ENCODE measurements around the gene PER1. TPM values are rescaled to one million over a fixed set of nuclear protein-coding genes. Genes with fewer than 3 reads are reported as not detected.

PER1 gene
- total RNA-seq, 1 donor from 2014 or later, result 75.9 TPM

- Mint-ChIP-seq H3K4me3 (ENCODE audit: unreplicated experiment) (peak overlapping the region; percentile 84), H3K9me3 (ENCODE audit: low read depth) (no peaks in the 10 kb centered on the region), H3K27ac (ENCODE audit: unreplicated experiment) (peak overlapping the region; percentile 93), H3K36me3 (ENCODE audit: low read depth) (no peaks in the 10 kb centered on the region), H3K27me3 (ENCODE audit: low read depth) (peaks cover 17% of the 10 kb centered on the region), H3K4me1 (ENCODE audit: low read depth) (peaks cover 42% of the 10 kb centered on the region)
- peak; percentile 97 for TF ChIP-seq CTCF (IDR thresholded peaks at IDR 0.05)
- DNase-seq (ENCODE audit: low spot score), result no peak
Measured at GRCh38 chr17:8118769-8119580, 33.2 kb downstream of the PER1 start.

GRCh38 chr17:8117980-8118768 lies 34.0 kb downstream of the PER1 start, which contains the start of gene ALOXE3:
Gene ALOXE3, minus strand, starts transcription at chr17:8118514. Its CDS starts 524 bp downstream, at chr17:8117990.
- H3K9me3 Mint-ChIP-seq (ENCODE audit: low read depth), result no peaks in the 10 kb centered on the region
- no peak for DNase-seq (ENCODE audit: low spot score)
- TF ChIP-seq CTCF (IDR thresholded peaks at IDR 0.05), result no peak
- peaks cover 34% of the 10 kb centered on the region for H3K4me1 Mint-ChIP-seq (ENCODE audit: low read depth)
- peak within 1 kb of the TSS; percentile 93 for H3K27ac Mint-ChIP-seq (ENCODE audit: unreplicated experiment)
- H3K27me3 Mint-ChIP-seq (ENCODE audit: low read depth), result peaks cover 21% of the 10 kb centered on the region
- peak within 1 kb of the TSS; percentile 84 for H3K4me3 Mint-ChIP-seq (ENCODE audit: unreplicated experiment)
- H3K36me3 Mint-ChIP-seq (ENCODE audit: low read depth), result no peaks in the 10 kb centered on the region

- H3K36me3 Mint-ChIP-seq (ENCODE audit: low read depth), result no peaks in the 10 kb centered on the region
- no peaks in the 10 kb centered on the region for H3K9me3 Mint-ChIP-seq (ENCODE audit: low read depth)
- TF ChIP-seq CTCF (IDR thresholded peaks at IDR 0.05), result no peak
- no peak for DNase-seq (ENCODE audit: low spot score)
- peak overlapping the region; percentile 93 for H3K27ac Mint-ChIP-seq (ENCODE audit: unreplicated experiment)
- peaks cover 28% of the 10 kb centered on the region for H3K27me3 Mint-ChIP-seq (ENCODE audit: low read depth)
- peaks cover 29% of the 10 kb centered on the region for H3K4me1 Mint-ChIP-seq (ENCODE audit: low read depth)
- peak overlapping the region; percentile 84 for H3K4me3 Mint-ChIP-seq (ENCODE audit: unreplicated experiment)
Measured at GRCh38 chr17:8117367-8117979, 34.7 kb downstream of the PER1 start.

GRCh38 chr17:8116776-8117175 lies 35.4 kb downstream of the PER1 start:
- H3K36me3 Mint-ChIP-seq (ENCODE audit: low read depth), result no peaks in the 10 kb centered on the region
- peaks cover 32% of the 10 kb centered on the region for H3K27me3 Mint-ChIP-seq (ENCODE audit: low read depth)
- H3K4me1 Mint-ChIP-seq (ENCODE audit: low read depth), result peaks cover 27% of the 10 kb centered on the region
- no peak for DNase-seq (ENCODE audit: low spot score)
- H3K4me3 Mint-ChIP-seq (ENCODE audit: unreplicated experiment), result no peak overlapping the region
- H3K27ac Mint-ChIP-seq (ENCODE audit: unreplicated experiment), result no peak overlapping the region
- TF ChIP-seq CTCF (IDR thresholded peaks at IDR 0.05), result no peak
- no peaks in the 10 kb centered on the region for H3K9me3 Mint-ChIP-seq (ENCODE audit: low read depth)

GRCh38 chr17:8110907-8111306 lies 41.3 kb downstream of the PER1 start:
- no peaks in the 10 kb centered on the region for H3K36me3 Mint-ChIP-seq (ENCODE audit: low read depth)
- no peak overlapping the region for H3K4me3 Mint-ChIP-seq (ENCODE audit: unreplicated experiment)
- H3K27me3 Mint-ChIP-seq (ENCODE audit: low read depth), result peaks cover 45% of the 10 kb centered on the region
- no peak for TF ChIP-seq CTCF (IDR thresholded peaks at IDR 0.05)
- H3K9me3 Mint-ChIP-seq (ENCODE audit: low read depth), result no peaks in the 10 kb centered on the region
- DNase-seq (ENCODE audit: low spot score), result no peak
- peaks cover 4% of the 10 kb centered on the region for H3K4me1 Mint-ChIP-seq (ENCODE audit: low read depth)
- H3K27ac Mint-ChIP-seq (ENCODE audit: unreplicated experiment), result no peak overlapping the region
